Measurements from ENCODE around the gene TYW5. TPM values are rescaled to one million over a fixed set of nuclear protein-coding genes. Genes with fewer than 3 reads are reported as not detected.

Gene TYW5
- total RNA-seq = 10.3 and 12.1 TPM in 2 replicates

DNA sequence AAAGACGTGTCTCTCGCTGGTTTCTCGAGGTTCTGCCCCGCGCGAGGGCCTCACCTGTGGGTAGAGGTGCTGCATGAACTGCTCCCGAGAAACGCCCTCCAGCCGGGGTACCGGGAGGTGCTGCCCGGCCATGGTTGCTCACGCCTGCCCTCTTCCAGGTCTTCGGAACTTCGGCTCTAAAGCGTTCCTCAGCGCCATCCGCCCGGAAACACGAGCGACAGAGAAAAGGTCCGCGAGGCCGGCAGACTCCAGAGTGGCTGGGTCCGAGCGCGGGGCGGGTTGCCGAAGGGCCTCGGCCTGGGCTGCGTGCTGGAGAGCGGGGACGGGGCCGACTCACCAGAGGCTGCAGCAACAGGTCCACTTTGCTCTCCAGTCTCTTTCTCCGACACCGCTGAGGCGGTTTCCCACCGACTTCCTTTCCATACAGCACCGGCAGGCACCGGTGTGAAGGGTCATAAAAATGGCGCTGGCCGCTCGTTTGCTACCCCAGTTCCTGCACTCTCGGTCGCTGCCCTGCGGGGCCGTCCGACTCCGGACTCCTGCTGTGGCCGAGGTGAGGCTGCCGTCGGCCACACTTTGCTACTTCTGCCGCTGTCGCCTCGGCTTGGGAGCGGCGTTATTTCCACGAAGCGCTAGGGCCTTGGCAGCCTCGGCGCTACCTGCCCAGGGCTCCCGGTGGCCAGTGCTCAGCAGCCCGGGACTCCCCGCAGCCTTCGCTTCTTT is at the start of gene TYW5, which contains the start of gene MAIP1:
TYW5 (minus strand) TSS at position 153 of the 723 bp plus-strand sequence; CDS start at position 132, 21 bp downstream.
MAIP1 (plus strand) TSS at position 244 of the 723 bp plus-strand sequence; CDS start at position 461, 217 bp downstream.
- DNase-seq (ENCODE audit: low read depth) = peak; percentile 89
- H3K4me3 ChIP-seq (ENCODE audit: low read depth, low read length) = peak within 1 kb of the TSS; percentile 89
- peak; percentile 23 for TF ChIP-seq CTCF (IDR thresholded peaks at IDR 0.05; ENCODE audit: insufficient read depth, low read depth, low read length)

DNA sequence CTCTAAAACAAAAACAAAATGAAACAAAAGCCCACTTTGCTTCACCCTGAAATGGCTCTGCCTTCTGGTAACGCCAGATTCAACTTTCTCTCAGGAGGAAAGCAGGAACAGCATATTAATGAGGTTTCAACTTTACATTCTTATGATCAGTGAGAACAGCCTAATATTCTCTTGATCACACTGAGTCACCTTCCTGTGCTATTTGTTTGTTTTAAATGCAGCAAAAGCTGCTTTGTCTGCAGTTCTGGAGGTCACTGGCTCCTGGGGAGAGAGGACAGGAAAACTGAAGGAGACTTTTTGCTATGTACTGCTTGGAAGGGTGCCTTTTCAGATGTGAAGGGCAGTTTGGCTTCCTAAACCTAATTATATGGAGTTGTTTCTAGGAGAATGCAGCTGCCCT is 48.2 kb upstream of the TYW5 start:
- no peak overlapping the region for H3K4me3 ChIP-seq (ENCODE audit: low read depth, low read length)
- TF ChIP-seq CTCF (IDR thresholded peaks at IDR 0.05; ENCODE audit: insufficient read depth, low read depth, low read length) = no peak
- DNase-seq (ENCODE audit: low read depth) = peak; percentile 58

GRCh38 chr2:200000444-200001163 is 45.3 kb upstream of the TYW5 start:
- no peak overlapping the region for H3K4me3 ChIP-seq (ENCODE audit: low read depth, low read length)
- TF ChIP-seq CTCF (IDR thresholded peaks at IDR 0.05; ENCODE audit: insufficient read depth, low read depth, low read length) = no peak
- no peak for DNase-seq (ENCODE audit: low read depth)

GRCh38 chr2:199999166-199999565 is 43.9 kb upstream of the TYW5 start:
- DNase-seq (ENCODE audit: low read depth) = no peak
- H3K4me3 ChIP-seq (ENCODE audit: low read depth, low read length) = no peak overlapping the region
- no peak for TF ChIP-seq CTCF (IDR thresholded peaks at IDR 0.05; ENCODE audit: insufficient read depth, low read depth, low read length)

- no peak overlapping the region for H3K4me3 ChIP-seq (ENCODE audit: low read depth, low read length)
- DNase-seq (ENCODE audit: low read depth) = no peak
- no peak for TF ChIP-seq CTCF (IDR thresholded peaks at IDR 0.05; ENCODE audit: insufficient read depth, low read depth, low read length)
Observed at GRCh38 chr2:199997296-199997695, 42.0 kb upstream of the TYW5 start.

DNA sequence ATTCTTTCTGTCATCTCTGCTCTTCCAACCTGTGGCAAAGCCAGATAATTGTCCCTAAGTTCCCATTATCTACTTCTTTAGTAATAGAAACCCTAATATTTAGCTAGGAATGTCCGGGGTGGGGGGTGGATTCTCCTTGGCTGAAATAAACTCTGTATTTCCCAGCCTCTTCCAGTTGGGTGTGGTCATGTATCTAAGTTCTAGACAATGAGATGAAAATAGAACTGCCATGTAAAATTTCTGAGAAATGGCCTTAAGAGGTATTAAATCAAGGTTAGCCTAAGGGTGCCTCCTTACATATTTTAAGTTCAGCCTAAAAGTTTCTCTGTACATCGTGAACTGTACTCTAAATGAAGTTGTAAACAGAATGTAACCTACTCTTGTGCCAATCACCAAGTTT is 39.6 kb upstream of the TYW5 start:
- TF ChIP-seq CTCF (IDR thresholded peaks at IDR 0.05; ENCODE audit: insufficient read depth, low read depth, low read length) = no peak
- H3K4me3 ChIP-seq (ENCODE audit: low read depth, low read length) = no peak overlapping the region
- no peak for DNase-seq (ENCODE audit: low read depth)

Measured in fibroblast of villous mesenchyme (primary cell).